ENCODE data around the gene MRPL40.
"Not testable (repeated sequence)": the region's sequence is repeated elsewhere in the genome, so short reads cannot be mapped to it uniquely, and the experiment has no call there.

The MRPL40 gene

GRCh38 chr22:19442166-19442565, 9.8 kb downstream of the MRPL40 start:
- DNase-seq (ENCODE audit: low read depth, low spot score), result no peak
- no peak overlapping the region for H3K4me3 ChIP-seq (ENCODE audit: low read depth, low read length)
- TF ChIP-seq, protein P1, sequence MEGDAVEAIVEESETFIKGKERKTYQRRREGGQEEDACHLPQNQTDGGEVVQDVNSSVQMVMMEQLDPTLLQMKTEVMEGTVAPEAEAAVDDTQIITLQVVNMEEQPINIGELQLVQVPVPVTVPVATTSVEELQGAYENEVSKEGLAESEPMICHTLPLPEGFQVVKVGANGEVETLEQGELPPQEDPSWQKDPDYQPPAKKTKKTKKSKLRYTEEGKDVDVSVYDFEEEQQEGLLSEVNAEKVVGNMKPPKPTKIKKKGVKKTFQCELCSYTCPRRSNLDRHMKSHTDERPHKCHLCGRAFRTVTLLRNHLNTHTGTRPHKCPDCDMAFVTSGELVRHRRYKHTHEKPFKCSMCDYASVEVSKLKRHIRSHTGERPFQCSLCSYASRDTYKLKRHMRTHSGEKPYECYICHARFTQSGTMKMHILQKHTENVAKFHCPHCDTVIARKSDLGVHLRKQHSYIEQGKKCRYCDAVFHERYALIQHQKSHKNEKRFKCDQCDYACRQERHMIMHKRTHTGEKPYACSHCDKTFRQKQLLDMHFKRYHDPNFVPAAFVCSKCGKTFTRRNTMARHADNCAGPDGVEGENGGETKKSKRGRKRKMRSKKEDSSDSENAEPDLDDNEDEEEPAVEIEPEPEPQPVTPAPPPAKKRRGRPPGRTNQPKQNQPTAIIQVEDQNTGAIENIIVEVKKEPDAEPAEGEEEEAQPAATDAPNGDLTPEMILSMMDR (IDR thresholded peaks at IDR 0.05; ENCODE audit: insufficient read depth, low read length, missing control alignments), result no peak
- ChIA-PET POLR2A (no interaction called here), CTCF (no interaction called here)

- DNase-seq (ENCODE audit: low read depth, low spot score), result no peak
- POLR2A ChIA-PET, result interaction anchor here (1.2 kb wide), 1 partner anchor 12 kb away, joined by 4 read pairs; the partner anchor contains the start of gene HIRA
- H3K4me3 ChIP-seq (ENCODE audit: low read depth, low read length), result no peak overlapping the region
- TF ChIP-seq, protein P1 (IDR thresholded peaks at IDR 0.05; ENCODE audit: insufficient read depth, low read length, missing control alignments), result no peak
- CTCF ChIA-PET, result interaction anchor here (2.0 kb wide), 1 partner anchor 186 kb away, joined by 9 read pairs; no protein-coding TSS in a partner anchor
Observed at GRCh38 chr22:19443544-19444211, 11.3 kb downstream of the MRPL40 start.

DNA sequence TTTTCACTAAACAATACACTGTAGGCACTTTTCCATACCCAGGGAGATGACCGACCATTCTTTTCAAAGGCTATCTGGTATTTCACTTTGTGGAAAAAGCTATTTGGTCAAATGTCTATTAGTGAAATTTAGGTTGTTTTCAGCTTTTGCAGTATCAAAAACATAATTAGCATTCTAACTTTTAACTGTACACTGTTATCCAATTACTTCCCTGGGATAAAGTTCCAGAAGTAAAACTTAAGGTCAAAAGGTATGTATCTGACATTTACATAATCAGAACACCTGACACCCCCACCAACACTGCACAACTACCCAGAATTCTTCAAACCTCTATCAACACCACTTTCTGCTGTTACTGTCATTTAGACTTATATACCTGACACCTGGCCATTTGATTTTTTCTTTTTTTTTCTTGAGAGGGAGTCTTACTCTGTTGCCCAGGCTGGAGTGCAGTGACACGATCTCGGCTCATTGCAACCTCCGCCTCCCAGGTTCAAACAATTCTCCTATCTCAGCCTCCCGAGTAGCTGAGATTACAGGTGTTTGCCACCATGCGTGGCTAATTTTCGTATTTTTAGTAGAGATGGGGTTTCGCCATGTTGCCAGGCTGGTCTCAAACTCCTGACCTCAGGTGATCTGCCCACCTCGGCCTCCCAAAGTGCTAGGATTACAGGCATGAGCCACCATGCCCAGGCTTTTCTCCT, 13.1 kb downstream of the MRPL40 start:
- H3K4me3 ChIP-seq (ENCODE audit: low read depth, low read length); POLR2A ChIA-PET: not testable (repeated sequence)
- CTCF ChIA-PET, result interaction anchor here (1.2 kb wide), 1 partner anchor 11 kb away, joined by 3 read pairs; no protein-coding TSS in a partner anchor

DNA sequence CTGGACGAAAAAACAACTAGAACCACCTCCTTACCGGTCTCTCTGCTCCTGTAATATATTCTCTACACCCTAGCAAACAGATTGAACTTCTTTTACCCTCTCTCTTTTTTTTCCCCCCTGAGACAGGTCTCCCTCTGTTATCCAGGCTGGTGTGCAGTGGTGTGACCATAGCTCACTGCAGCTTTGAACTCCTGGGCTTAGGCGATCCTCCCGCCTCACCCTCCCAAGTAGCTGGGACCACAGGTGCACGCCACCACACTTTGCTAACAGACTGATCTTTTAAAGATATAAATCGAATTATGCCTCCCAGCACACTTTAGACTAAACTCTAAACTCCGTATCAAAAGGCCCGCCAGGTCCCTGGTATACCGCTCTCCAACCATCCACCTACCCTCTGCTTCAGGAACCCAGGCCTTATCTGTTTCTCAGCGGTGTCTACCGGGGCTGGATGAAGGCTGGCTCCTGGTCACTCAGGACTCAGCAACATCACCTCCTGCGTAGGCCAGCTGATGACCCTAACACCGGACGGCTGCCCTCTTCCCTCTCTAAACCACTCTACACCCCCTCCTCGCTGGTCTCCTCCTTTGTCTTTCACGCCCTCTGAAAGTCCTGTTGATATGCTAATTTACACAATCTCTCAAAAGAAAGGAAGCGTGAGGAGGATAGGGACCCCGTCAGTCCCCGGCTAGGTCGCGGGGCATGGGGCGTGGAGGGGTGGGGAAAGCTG, 14.4 kb downstream of the MRPL40 start:
- CTCF ChIA-PET, result interaction anchor here (1.3 kb wide), 1 partner anchor 11 kb away, joined by 4 read pairs; no protein-coding TSS in a partner anchor
- POLR2A ChIA-PET, result interaction anchor here (1.9 kb wide), 1 partner anchor 15 kb away, joined by 5 read pairs; the partner anchor contains the start of genes HIRA and MRPL40
- H3K4me3 ChIP-seq (ENCODE audit: low read depth, low read length), result peak overlapping the region; percentile 78
- DNase-seq (ENCODE audit: low read depth, low spot score), result no peak
- TF ChIP-seq, protein P1 (IDR thresholded peaks at IDR 0.05; ENCODE audit: insufficient read depth, low read length, missing control alignments), result no peak

More for the DNA sequence above, 13.1 kb downstream of the MRPL40 start:
- not testable (repeated sequence) for DNase-seq (ENCODE audit: low read depth, low spot score)

GRCh38 chr22:19447330-19448075, 15.2 kb downstream of the MRPL40 start, which contains the start of gene C22orf39:
Gene C22orf39, minus strand, starts transcription at chr22:19447711. Its CDS starts 23 bp downstream, at chr22:19447688.
- peak within 1 kb of the TSS; percentile 78 for H3K4me3 ChIP-seq (ENCODE audit: low read depth, low read length)
- DNase-seq (ENCODE audit: low read depth, low spot score), result peak; percentile 59
- CTCF ChIA-PET, result interaction anchor here (1.3 kb wide), 1 partner anchor 12 kb away, joined by 4 read pairs; no protein-coding TSS in a partner anchor
- TF ChIP-seq, protein P1 (IDR thresholded peaks at IDR 0.05; ENCODE audit: insufficient read depth, low read length, missing control alignments), result no peak
- POLR2A ChIA-PET, result interaction anchor here (1.9 kb wide), 1 partner anchor 15 kb away, joined by 5 read pairs; the partner anchor contains the start of genes HIRA and MRPL40

DNA sequence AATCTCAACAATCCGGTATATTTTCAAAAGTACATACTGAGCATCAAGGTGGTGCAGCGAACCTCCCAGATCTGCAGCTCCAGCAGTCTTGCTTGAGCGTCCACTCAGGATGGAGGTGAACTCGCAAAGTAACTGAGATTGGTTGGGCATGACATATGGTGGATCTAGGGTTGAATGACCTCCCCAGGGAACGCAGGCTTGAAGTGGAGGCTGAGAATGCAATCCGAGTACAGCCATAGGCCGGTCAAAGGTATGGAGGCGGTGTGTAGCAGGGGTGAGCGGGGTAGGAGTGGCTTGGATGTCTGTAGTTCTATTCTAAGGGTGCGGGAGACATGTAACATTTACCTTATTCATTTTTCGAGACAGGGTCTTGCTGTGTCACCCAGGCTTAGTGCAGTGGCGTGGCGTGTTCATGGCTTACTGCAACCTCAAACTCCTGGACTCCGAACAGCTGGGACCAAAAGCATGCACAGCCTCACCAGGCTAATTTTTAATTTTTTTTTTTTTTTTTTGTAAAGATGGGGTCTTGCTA, 15.8 kb downstream of the MRPL40 start:
- ChIA-PET CTCF (interaction anchor here (1.3 kb wide), 1 partner anchor 13 kb away, joined by 4 read pairs; no protein-coding TSS in a partner anchor), POLR2A (interaction anchor here (1.9 kb wide), 1 partner anchor 16 kb away, joined by 5 read pairs; the partner anchor contains the start of genes HIRA and MRPL40)

More for the DNA sequence above, 15.8 kb downstream of the MRPL40 start:
- no peak for DNase-seq (ENCODE audit: low read depth, low spot score)
- peak overlapping the region; percentile 78 for H3K4me3 ChIP-seq (ENCODE audit: low read depth, low read length)
- TF ChIP-seq, protein P1 (IDR thresholded peaks at IDR 0.05; ENCODE audit: insufficient read depth, low read length, missing control alignments), result no peak
